Tibial nerve (tissue), 4 donors: Measurements from ENCODE around the gene CTNNA3. TPM values are rescaled to one million over a fixed set of nuclear protein-coding genes. Genes with fewer than 3 reads are reported as not detected.

Experiments used
- DNase-seq, 2 donors: peaks; one replicate each; pipeline ENCODE4 v3.0.0-alpha.2; 2019; ENCODE audit warnings: low spot score in 2 of 2
- H3K27ac ChIP-seq, 4 donors: fragments of 200-600 bp; sonication (generic) in 3 of 4; one replicate each; pipeline ENCODE4 v1.5.1; 2017 to 2019; ENCODE audit warnings: mild to moderate bottlenecking in 1 of 4
- H3K27me3 ChIP-seq, 2 donors: fragments of 200-600 bp; sonication (generic) in 1 of 2; one replicate each; pipeline versions ENCODE4 v1.5.1 to v1.6.0; 2017 to 2019
- H3K36me3 ChIP-seq, 3 donors: fragments of 200-600 bp; sonication (generic); one replicate each; pipeline ENCODE4 v1.5.1; 2018 to 2019
- H3K4me1 ChIP-seq, 4 donors: fragments of 200-600 bp; sonication (generic) in 3 of 4; one replicate each; pipeline ENCODE4 v1.5.1; 2017 to 2019
- H3K4me3 ChIP-seq, 4 donors: fragments of 200-600 bp; sonication (generic) in 3 of 4; one replicate each; pipeline ENCODE4 v1.5.1; 2017 to 2019; ENCODE audit warnings: mild to moderate bottlenecking in 1 of 4, moderate library complexity in 1 of 4
- H3K9me3 ChIP-seq, 4 donors: fragments of 200-600 bp; sonication (generic) in 3 of 4; one replicate each; pipeline ENCODE4 v1.5.1; 2017 to 2019
- EP300 ChIP-seq, 2 donors: sonication (generic); formaldehyde crosslinking; IDR thresholded peaks; one replicate each; pipeline ENCODE4 v1.6.1; 2017; ENCODE audit warnings: antibody characterized with exemption in 2 of 2, mild to moderate bottlenecking in 1 of 2
- POLR2A ChIP-seq, 2 donors: fragments of 450-650 bp; IDR thresholded peaks; one replicate each; pipeline ENCODE4 v1.6.1; 2017; ENCODE audit warnings: antibody characterized with exemption in 2 of 2, mild to moderate bottlenecking in 2 of 2, moderate library complexity in 2 of 2
- WGBS, 2 donors: methylation state at CpG; one replicate each; pipeline ENCODE4 v1.1.5; 2018; 5-methylcytosine and 5-hydroxymethylcytosine counted together
- total RNA-seq, 4 donors: library from RNA; depleted of rRNA; stranded (reverse); fragments of >200 nt; gene quantifications; one replicate each; pipeline ENCODE4 v1.1.0, GENCODE V29; 2016
- TF ChIP-seq, protein P1 (sequence below), 5 experiments: fragments of 200-600 bp in 3 of 5; fragments of 450-650 bp in 2 of 5; sonication (generic) in 3 of 5; IDR thresholded peaks; one replicate each; pipeline ENCODE4 v1.5.1; 2016 to 2019; ENCODE audit warnings: antibody characterized with exemption in 5 of 5, mild to moderate bottlenecking in 3 of 5, moderate library complexity in 2 of 5

The CTNNA3 gene
- total RNA-seq, 4 donors from 2014 or later, result 15.9 to 36.1 (median 23.1) TPM

DNA sequence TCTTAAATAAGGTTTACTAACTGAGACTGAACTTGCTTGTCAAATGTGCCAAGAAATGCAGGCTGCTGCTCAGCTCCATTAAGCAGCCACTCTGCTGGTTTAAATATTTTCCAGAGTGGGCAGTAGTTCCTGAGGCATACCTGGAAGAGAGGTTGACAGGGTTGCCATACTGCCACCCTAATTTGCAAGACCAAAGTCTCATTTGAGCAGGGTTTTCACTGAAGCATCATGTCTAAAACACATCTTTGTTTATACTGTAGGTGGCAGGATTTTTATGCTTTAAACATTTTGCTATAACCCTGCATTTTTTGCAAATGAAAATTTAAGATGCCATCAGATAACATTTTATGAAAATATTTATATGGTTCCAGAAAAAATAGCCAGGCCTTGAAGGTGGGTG lies 1388.2 kb downstream of the CTNNA3 start:
- TF ChIP-seq EP300 (IDR thresholded peaks at IDR 0.05), result no peak
- TF ChIP-seq POLR2A (IDR thresholded peaks at IDR 0.05), result no peak
- TF ChIP-seq, protein P1, sequence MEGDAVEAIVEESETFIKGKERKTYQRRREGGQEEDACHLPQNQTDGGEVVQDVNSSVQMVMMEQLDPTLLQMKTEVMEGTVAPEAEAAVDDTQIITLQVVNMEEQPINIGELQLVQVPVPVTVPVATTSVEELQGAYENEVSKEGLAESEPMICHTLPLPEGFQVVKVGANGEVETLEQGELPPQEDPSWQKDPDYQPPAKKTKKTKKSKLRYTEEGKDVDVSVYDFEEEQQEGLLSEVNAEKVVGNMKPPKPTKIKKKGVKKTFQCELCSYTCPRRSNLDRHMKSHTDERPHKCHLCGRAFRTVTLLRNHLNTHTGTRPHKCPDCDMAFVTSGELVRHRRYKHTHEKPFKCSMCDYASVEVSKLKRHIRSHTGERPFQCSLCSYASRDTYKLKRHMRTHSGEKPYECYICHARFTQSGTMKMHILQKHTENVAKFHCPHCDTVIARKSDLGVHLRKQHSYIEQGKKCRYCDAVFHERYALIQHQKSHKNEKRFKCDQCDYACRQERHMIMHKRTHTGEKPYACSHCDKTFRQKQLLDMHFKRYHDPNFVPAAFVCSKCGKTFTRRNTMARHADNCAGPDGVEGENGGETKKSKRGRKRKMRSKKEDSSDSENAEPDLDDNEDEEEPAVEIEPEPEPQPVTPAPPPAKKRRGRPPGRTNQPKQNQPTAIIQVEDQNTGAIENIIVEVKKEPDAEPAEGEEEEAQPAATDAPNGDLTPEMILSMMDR (IDR thresholded peaks at IDR 0.05), result no peak
- H3K36me3 ChIP-seq, result no peaks in the 10 kb centered on the region
- no peaks in the 10 kb centered on the region for H3K27me3 ChIP-seq
- no peak overlapping the region for H3K27ac ChIP-seq
- no peaks in the 10 kb centered on the region for H3K9me3 ChIP-seq
- H3K4me1 ChIP-seq, result no peaks in the 10 kb centered on the region
- no peak for DNase-seq
- no peak overlapping the region for H3K4me3 ChIP-seq

DNA sequence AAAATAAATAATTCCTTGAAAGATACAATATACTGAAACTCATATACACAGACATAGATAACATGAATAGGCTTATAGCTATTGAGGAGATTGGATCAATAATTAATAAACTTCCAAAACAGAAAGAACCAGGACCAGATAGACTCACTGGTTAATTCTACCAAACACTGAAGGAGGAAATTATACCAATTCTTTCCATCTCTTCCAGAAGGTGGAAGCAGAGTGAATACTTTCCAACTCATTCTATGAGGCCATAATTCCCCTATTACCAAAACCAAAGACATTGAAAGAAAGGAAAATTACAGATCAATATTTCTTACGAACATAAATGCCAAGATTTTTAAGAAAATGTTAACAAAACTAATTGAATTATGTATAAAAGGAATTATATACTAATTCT lies 1394.9 kb downstream of the CTNNA3 start:
- WGBS, 2 donors, result 80 to 84% methylated on average over 1 of the region's 1 CpG
- Histone ChIP-seq H3K4me3 (no peak overlapping the region), H3K4me1 (no peaks in the 10 kb centered on the region), H3K9me3 (no peaks in the 10 kb centered on the region), H3K27me3 (no peaks in the 10 kb centered on the region), H3K36me3 (no peaks in the 10 kb centered on the region), H3K27ac (no peak overlapping the region)
- no peak for DNase-seq
- no peak for TF ChIP-seq EP300 (IDR thresholded peaks at IDR 0.05)
- no peak for TF ChIP-seq POLR2A (IDR thresholded peaks at IDR 0.05)
- TF ChIP-seq, protein P1 (IDR thresholded peaks at IDR 0.05), result no peak

DNA sequence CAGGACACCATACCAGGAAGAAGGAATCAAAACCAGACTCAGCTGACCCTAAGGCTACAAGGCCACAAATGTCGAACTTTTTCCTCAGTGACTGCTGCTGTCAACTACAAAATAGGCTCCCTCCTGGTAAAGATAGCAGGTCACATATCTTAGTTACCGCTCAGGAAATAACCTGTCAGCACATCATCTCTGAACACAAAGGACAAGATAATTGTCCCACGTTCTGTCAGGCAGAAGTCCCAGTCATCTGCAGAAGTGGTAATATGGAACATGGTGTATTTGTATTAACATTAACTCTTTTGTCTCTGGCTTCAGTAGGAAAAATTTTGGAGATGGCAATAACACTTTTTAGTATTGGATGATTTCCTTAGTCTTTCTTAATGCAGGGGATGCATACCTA lies 1400.4 kb downstream of the CTNNA3 start:
- TF ChIP-seq, protein P1 (IDR thresholded peaks at IDR 0.05), result no peak
- no peak for TF ChIP-seq POLR2A (IDR thresholded peaks at IDR 0.05)
- TF ChIP-seq EP300 (IDR thresholded peaks at IDR 0.05), result no peak
- Histone ChIP-seq H3K36me3 (no peaks in the 10 kb centered on the region), H3K9me3 (no peaks in the 10 kb centered on the region), H3K27me3 (no peaks in the 10 kb centered on the region), H3K4me3 (no peak overlapping the region), H3K4me1 (no peaks in the 10 kb centered on the region), H3K27ac (no peak overlapping the region)
- 69 to 76% methylated on average over 3 of the region's 3 CpGs for WGBS, 2 donors
- DNase-seq, result no peak

DNA sequence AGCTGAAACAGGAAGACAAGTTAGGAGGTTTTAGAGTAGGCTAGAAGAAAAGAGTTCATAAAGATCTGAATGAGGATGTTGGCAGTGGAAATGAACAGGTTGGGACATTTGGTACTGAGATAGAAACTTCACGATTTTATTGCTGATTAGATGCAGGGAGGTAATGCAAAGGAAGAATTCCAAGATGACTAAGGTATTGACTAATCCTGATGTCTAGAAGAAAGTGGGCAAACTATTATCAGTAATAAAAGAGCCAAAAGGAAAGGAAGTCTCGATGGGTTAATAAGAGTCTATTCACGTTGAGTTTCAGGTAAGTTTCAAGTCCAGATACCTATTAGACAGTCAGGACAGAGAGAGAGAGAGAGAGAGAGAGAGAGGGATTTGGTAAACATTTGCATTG lies 1401.5 kb downstream of the CTNNA3 start:
- 90 to 93% methylated on average over 3 of the region's 3 CpGs for WGBS, 2 donors

DNA sequence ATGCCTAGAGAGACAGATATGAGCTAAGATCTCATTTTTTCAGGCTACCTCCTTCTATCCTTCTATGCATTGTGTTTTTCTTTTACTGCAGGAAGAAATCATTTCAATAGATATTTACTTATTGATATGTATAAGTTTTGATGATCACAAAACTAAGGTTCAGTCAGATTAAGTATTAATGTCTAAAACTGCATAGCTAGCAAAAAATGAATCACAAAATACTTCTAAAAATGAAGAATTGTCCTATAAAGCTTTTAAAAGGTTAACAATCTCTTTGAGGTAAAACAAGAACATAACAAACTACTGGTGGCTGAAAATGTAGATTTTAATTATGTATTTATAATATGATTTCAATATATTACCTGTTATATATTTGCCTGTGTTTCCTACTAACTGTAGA lies 1403.1 kb downstream of the CTNNA3 start:
- Histone ChIP-seq H3K27ac (no peak overlapping the region), H3K27me3 (no peaks in the 10 kb centered on the region), H3K4me1 (no peaks in the 10 kb centered on the region), H3K4me3 (no peak overlapping the region), H3K36me3 (no peaks in the 10 kb centered on the region), H3K9me3 (no peaks in the 10 kb centered on the region)
- TF ChIP-seq, protein P1 (IDR thresholded peaks at IDR 0.05), result no peak
- TF ChIP-seq EP300 (IDR thresholded peaks at IDR 0.05), result no peak
- no peak for TF ChIP-seq POLR2A (IDR thresholded peaks at IDR 0.05)
- no peak for DNase-seq

More for the DNA sequence above, 1401.5 kb downstream of the CTNNA3 start:
- no peak for TF ChIP-seq EP300 (IDR thresholded peaks at IDR 0.05)
- TF ChIP-seq, protein P1 (IDR thresholded peaks at IDR 0.05), result no peak
- no peak for TF ChIP-seq POLR2A (IDR thresholded peaks at IDR 0.05)
- H3K9me3 ChIP-seq, result no peaks in the 10 kb centered on the region
- H3K4me3 ChIP-seq, result no peak overlapping the region
- no peak for DNase-seq
- no peaks in the 10 kb centered on the region for H3K4me1 ChIP-seq
- H3K36me3 ChIP-seq, result no peaks in the 10 kb centered on the region
- H3K27ac ChIP-seq, result no peak overlapping the region
- H3K27me3 ChIP-seq, result no peaks in the 10 kb centered on the region
